IPS-20b (cell line): Measurements from ENCODE around the gene HNRNPAB.

Experiments
- H3K27ac ChIP-seq: one replicate; pipeline ENCODE4 v1.5.1; 2013; ENCODE audit warnings: low read length
- H3K27me3 ChIP-seq: 2 replicates; pipeline ENCODE4 v1.6.1; 2013; ENCODE audit warnings: mild to moderate bottlenecking, low read length, inconsistent platforms; ENCODE audit not compliant: insufficient read depth
- H3K36me3 ChIP-seq: 2 replicates; pipeline ENCODE4 v1.6.1; 2013; ENCODE audit warnings: low read depth, mild to moderate bottlenecking, inconsistent platforms, low read length, moderate library complexity; ENCODE audit not compliant: insufficient read depth
- H3K4me1 ChIP-seq: 2 replicates; pipeline ENCODE4 v1.6.1; 2013; ENCODE audit warnings: mild to moderate bottlenecking, control low read depth, inconsistent platforms, low read length, moderate library complexity; ENCODE audit not compliant: insufficient read depth
- H3K4me3 ChIP-seq: 2 replicates; pipeline ENCODE4 v1.5.1; 2013; ENCODE audit warnings: mild to moderate bottlenecking, low read length, inconsistent platforms
- H3K9ac ChIP-seq: 2 replicates; pipeline ENCODE4 v1.6.1; 2013; ENCODE audit warnings: low read depth, mild to moderate bottlenecking, inconsistent platforms, low read length, moderate library complexity
- H3K9me3 ChIP-seq: 2 replicates; pipeline ENCODE4 v1.6.1; 2013; ENCODE audit warnings: mild to moderate bottlenecking, low read depth, low read length, inconsistent platforms; ENCODE audit not compliant: insufficient read depth

The HNRNPAB gene

GRCh38 chr5:178214160-178214803 lies 9.9 kb downstream of the HNRNPAB start:
- H3K27me3 ChIP-seq = no peaks in the 10 kb centered on the region
- H3K9me3 ChIP-seq = no peaks in the 10 kb centered on the region
- H3K27ac ChIP-seq = no peak overlapping the region
- H3K9ac ChIP-seq = no peak overlapping the region
- peaks cover 84% of the 10 kb centered on the region for H3K36me3 ChIP-seq
- no peak overlapping the region for H3K4me3 ChIP-seq
- no peaks in the 10 kb centered on the region; the same call in 1 of the 2 replicates for H3K4me1 ChIP-seq

- no peak overlapping the region for H3K4me3 ChIP-seq
- H3K27me3 ChIP-seq = no peaks in the 10 kb centered on the region
- H3K36me3 ChIP-seq = peaks cover 77% of the 10 kb centered on the region
- H3K9me3 ChIP-seq = no peaks in the 10 kb centered on the region
- no peak overlapping the region for H3K9ac ChIP-seq
- no peak overlapping the region for H3K27ac ChIP-seq
- H3K4me1 ChIP-seq = no peaks in the 10 kb centered on the region; the same call in 1 of the 2 replicates
Measured at GRCh38 chr5:178215280-178216002, 11.1 kb downstream of the HNRNPAB start.

- H3K9ac ChIP-seq = no peak overlapping the region
- H3K27me3 ChIP-seq = no peaks in the 10 kb centered on the region
- H3K9me3 ChIP-seq = no peaks in the 10 kb centered on the region
- no peak overlapping the region for H3K27ac ChIP-seq
- peaks cover 77% of the 10 kb centered on the region for H3K36me3 ChIP-seq
- no peak overlapping the region for H3K4me3 ChIP-seq
- no peaks in the 10 kb centered on the region; the same call in 1 of the 2 replicates for H3K4me1 ChIP-seq
Measured at GRCh38 chr5:178216088-178216534, 11.8 kb downstream of the HNRNPAB start.

GRCh38 chr5:178216779-178217178 lies 12.4 kb downstream of the HNRNPAB start:
- H3K4me3 ChIP-seq = no peak overlapping the region
- H3K36me3 ChIP-seq = peaks cover 77% of the 10 kb centered on the region
- H3K27me3 ChIP-seq = no peaks in the 10 kb centered on the region
- H3K9me3 ChIP-seq = no peaks in the 10 kb centered on the region
- H3K4me1 ChIP-seq = no peaks in the 10 kb centered on the region; the same call in 1 of the 2 replicates
- no peak overlapping the region for H3K9ac ChIP-seq
- H3K27ac ChIP-seq = no peak overlapping the region

GRCh38 chr5:178218237-178218776 lies 14.0 kb downstream of the HNRNPAB start:
- Histone ChIP-seq H3K4me3 (no peak overlapping the region), H3K27ac (no peak overlapping the region), H3K4me1 (no peaks in the 10 kb centered on the region; the same call in 1 of the 2 replicates), H3K36me3 (peaks cover 66% of the 10 kb centered on the region), H3K9ac (no peak overlapping the region), H3K9me3 (no peaks in the 10 kb centered on the region), H3K27me3 (no peaks in the 10 kb centered on the region)

- no peak overlapping the region for H3K9ac ChIP-seq
- peaks cover 60% of the 10 kb centered on the region for H3K36me3 ChIP-seq
- no peaks in the 10 kb centered on the region for H3K27me3 ChIP-seq
- H3K4me1 ChIP-seq = peaks cover under 1% of the 10 kb centered on the region; the same call in 1 of the 2 replicates
- H3K4me3 ChIP-seq = no peak overlapping the region
- H3K27ac ChIP-seq = no peak overlapping the region
- H3K9me3 ChIP-seq = no peaks in the 10 kb centered on the region
Measured at GRCh38 chr5:178218827-178219226, 14.5 kb downstream of the HNRNPAB start.

- Histone ChIP-seq H3K4me1 (peaks cover 4% of the 10 kb centered on the region; the same call in 1 of the 2 replicates), H3K36me3 (peaks cover 50% of the 10 kb centered on the region), H3K9me3 (no peaks in the 10 kb centered on the region), H3K9ac (no peak overlapping the region), H3K4me3 (no peak overlapping the region), H3K27me3 (no peaks in the 10 kb centered on the region), H3K27ac (no peak overlapping the region)
Measured at GRCh38 chr5:178221282-178221681, 16.9 kb downstream of the HNRNPAB start.

GRCh38 chr5:178221853-178222252 lies 17.5 kb downstream of the HNRNPAB start:
- Histone ChIP-seq H3K9me3 (no peaks in the 10 kb centered on the region), H3K27me3 (no peaks in the 10 kb centered on the region), H3K36me3 (peaks cover 44% of the 10 kb centered on the region), H3K9ac (no peak overlapping the region), H3K4me3 (no peak overlapping the region), H3K27ac (no peak overlapping the region), H3K4me1 (peaks cover 4% of the 10 kb centered on the region; the same call in 1 of the 2 replicates)

GRCh38 chr5:178222292-178222691 lies 18.0 kb downstream of the HNRNPAB start:
- peaks cover 45% of the 10 kb centered on the region for H3K36me3 ChIP-seq
- H3K27ac ChIP-seq = no peak overlapping the region
- no peak overlapping the region for H3K4me3 ChIP-seq
- no peaks in the 10 kb centered on the region for H3K27me3 ChIP-seq
- no peak overlapping the region for H3K9ac ChIP-seq
- no peaks in the 10 kb centered on the region for H3K9me3 ChIP-seq
- peaks cover 4% of the 10 kb centered on the region; the same call in 1 of the 2 replicates for H3K4me1 ChIP-seq

GRCh38 chr5:178223196-178223773 lies 19.0 kb downstream of the HNRNPAB start:
- no peak overlapping the region for H3K4me3 ChIP-seq
- H3K9me3 ChIP-seq = no peaks in the 10 kb centered on the region
- H3K4me1 ChIP-seq = peaks cover 4% of the 10 kb centered on the region; the same call in 1 of the 2 replicates
- peaks cover 53% of the 10 kb centered on the region for H3K36me3 ChIP-seq
- H3K27me3 ChIP-seq = no peaks in the 10 kb centered on the region
- H3K27ac ChIP-seq = no peak overlapping the region
- H3K9ac ChIP-seq = no peak overlapping the region

- Histone ChIP-seq H3K27me3 (no peaks in the 10 kb centered on the region), H3K27ac (no peak overlapping the region), H3K4me3 (no peak overlapping the region), H3K9ac (no peak overlapping the region), H3K4me1 (peaks cover 4% of the 10 kb centered on the region; the same call in 1 of the 2 replicates), H3K36me3 (peaks cover 55% of the 10 kb centered on the region), H3K9me3 (no peaks in the 10 kb centered on the region)
Measured at GRCh38 chr5:178223828-178224335, 19.5 kb downstream of the HNRNPAB start.
